ENCODE results near the gene EMC1.

- TF ChIP-seq CTCF (optimal IDR thresholded peaks at IDR 0.05 in 1 of 3, IDR thresholded peaks at IDR 0.05 in 1 of 3, conservative IDR thresholded peaks at IDR 0.05 in 1 of 3; ENCODE audit: extremely low read depth in 1 of 3, insufficient read depth in 2 of 3, low read length in 3 of 3) (no peak), EZH2 (IDR thresholded peaks at IDR 0.05; ENCODE audit: low read length) (no peak)
Measured at GRCh38 chr1:19300211-19300610, 48.9 kb upstream of the EMC1 start.

All from keratinocyte (primary cell).